Erythroblast (primary cell): ENCODE measurements around the gene MSH3.

Experiments
- GATA1 ChIP-seq: IDR thresholded peaks from 2 replicates; pipeline ENCODE4 v1.6.1; 2011; ENCODE audit warnings: low read depth, mild to moderate bottlenecking, control low read depth, low read length, moderate library complexity
- POLR2A ChIP-seq: IDR thresholded peaks from 2 replicates; pipeline ENCODE4 v1.6.1; 2011; ENCODE audit warnings: mild to moderate bottlenecking, low read length

DNA sequence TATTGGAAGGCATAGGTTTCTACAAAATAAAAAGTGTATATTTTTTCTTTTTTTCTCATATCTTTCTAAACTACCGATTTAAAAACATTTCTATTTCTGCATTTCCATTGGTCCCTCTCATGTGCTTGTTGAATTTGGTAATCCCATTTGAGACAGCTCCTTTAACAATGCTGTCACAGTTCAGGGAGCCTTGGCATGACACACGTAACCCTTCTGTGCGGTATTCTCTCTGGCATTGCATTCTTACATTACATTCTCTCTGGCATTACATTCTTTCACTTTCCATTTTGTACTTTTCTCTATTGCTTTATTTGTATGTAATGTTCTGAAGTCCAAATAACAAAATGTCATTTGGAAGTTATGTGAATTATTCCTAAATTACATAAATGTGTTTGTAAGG is 155.0 kb downstream of the MSH3 start:
- TF ChIP-seq POLR2A (no peak), GATA1 (no peak)
